NB4 (cell line): Measurements from ENCODE around the gene CSTF1.

Experiments used
- DNase-seq: peaks from one replicate; pipeline ENCODE4 v3.0.0; 2010; ENCODE audit warnings: low read depth
- H3K4me3 ChIP-seq: one replicate; pipeline ENCODE4 v1.5.1; 2011; ENCODE audit warnings: mild to moderate bottlenecking, low read depth, low read length, moderate library complexity
- CTCF ChIP-seq: IDR thresholded peaks from one replicate; pipeline ENCODE4 v1.5.1; 2012; ENCODE audit warnings: low read depth, low read length
- MAX ChIP-seq: IDR thresholded peaks from 2 replicates; pipeline ENCODE4 v1.6.1; 2011; ENCODE audit warnings: low read depth, low read length
- MYC ChIP-seq: IDR thresholded peaks from 2 replicates; pipeline ENCODE4 v1.6.1; 2011; ENCODE audit warnings: low read depth, low read length
- POLR2A ChIP-seq: IDR thresholded peaks from 2 replicates; pipeline ENCODE4 v1.6.1; 2011; ENCODE audit warnings: mild to moderate bottlenecking; ENCODE audit not compliant: insufficient read length; ENCODE audit errors: extremely low read depth

Gene CSTF1

GRCh38 chr20:56412949-56413348, 20.5 kb downstream of the CSTF1 start:
- no peak for DNase-seq
- TF ChIP-seq POLR2A = no peak
- no peak for TF ChIP-seq CTCF
- TF ChIP-seq MAX = no peak
- TF ChIP-seq MYC = no peak
- peak overlapping the region; percentile 57 for H3K4me3 ChIP-seq

- DNase-seq = no peak
- no peak for TF ChIP-seq MAX
- no peak for TF ChIP-seq MYC
- TF ChIP-seq POLR2A = no peak
- TF ChIP-seq CTCF = no peak
- no peak overlapping the region for H3K4me3 ChIP-seq
These were observed 22.7 kb downstream of the CSTF1 start for GRCh38 chr20:56414842-56415765.

GRCh38 chr20:56417402-56417801, 25.0 kb downstream of the CSTF1 start:
- no peak for DNase-seq
- no peak for TF ChIP-seq CTCF
- TF ChIP-seq MAX = no peak
- no peak for TF ChIP-seq MYC
- TF ChIP-seq POLR2A = no peak
- no peak overlapping the region for H3K4me3 ChIP-seq

- DNase-seq = no peak
- no peak for TF ChIP-seq CTCF
- no peak for TF ChIP-seq MYC
- TF ChIP-seq MAX = no peak
- TF ChIP-seq POLR2A = no peak
- H3K4me3 ChIP-seq = no peak overlapping the region
These were observed 25.5 kb downstream of the CSTF1 start for GRCh38 chr20:56417911-56418310.

GRCh38 chr20:56418385-56418861, 26.0 kb downstream of the CSTF1 start:
- DNase-seq = no peak
- no peak for TF ChIP-seq MYC
- TF ChIP-seq POLR2A = no peak
- no peak for TF ChIP-seq CTCF
- TF ChIP-seq MAX = no peak
- no peak overlapping the region for H3K4me3 ChIP-seq
